GM12878 (cell line): ENCODE results near the gene CCDC197. TPM values are rescaled to one million over a fixed set of nuclear protein-coding genes. Genes with fewer than 3 reads are reported as not detected.

Experiments
- BACH1 ChIP-seq: fragments of 450-650 bp; IDR thresholded peaks from 2 replicates; pipeline ENCODE4 v1.6.1; 2017; ENCODE audit warnings: mild to moderate bottlenecking, borderline replicate concordance
- BCL11A ChIP-seq: IDR thresholded peaks from 2 replicates; pipeline ENCODE4 v1.6.1; 2011; ENCODE audit warnings: low read depth, low read length
- CEBPB ChIP-seq, 2 experiments: fragments of 150-350 bp in 1 of 2; IDR thresholded peaks; 2 replicates each; pipeline ENCODE4 v1.6.1; 2012 to 2014; ENCODE audit warnings: low read depth in 2 of 2, low read length in 2 of 2, borderline replicate concordance in 1 of 2, inconsistent platforms in 1 of 2
- DPF2 ChIP-seq: fragments of 450-650 bp; IDR thresholded peaks from 2 replicates; pipeline ENCODE4 v1.6.1; 2017; ENCODE audit warnings: mild to moderate bottlenecking
- EED ChIP-seq: sonication (generic); IDR thresholded peaks from 2 replicates; pipeline ENCODE4 v1.6.1; 2016; ENCODE audit warnings: antibody characterized with exemption, low read depth
- ESRRA ChIP-seq: IDR thresholded peaks from 2 replicates; pipeline ENCODE4 v1.6.1; 2012; ENCODE audit warnings: mild to moderate bottlenecking, low read length, improper control_type of control experiment
- EZH2 ChIP-seq: IDR thresholded peaks from 2 replicates; pipeline ENCODE4 v1.6.1; 2012; ENCODE audit warnings: low read depth, mild to moderate bottlenecking, control low read depth, inconsistent platforms, low read length, borderline replicate concordance; ENCODE audit not compliant: control insufficient read depth
- HDGF ChIP-seq: fragments of 450-650 bp; IDR thresholded peaks from 2 replicates; pipeline ENCODE4 v1.6.1; 2016; ENCODE audit warnings: antibody characterized with exemption
- NFIC ChIP-seq: IDR thresholded peaks from 2 replicates; pipeline ENCODE4 v1.6.1; 2012; ENCODE audit warnings: low read depth, mild to moderate bottlenecking, inconsistent platforms, low read length, moderate library complexity
- NR2C2 ChIP-seq: IDR thresholded peaks from 2 replicates; pipeline ENCODE4 v1.6.1; 2011; ENCODE audit warnings: borderline replicate concordance, low read depth; ENCODE audit not compliant: control insufficient read depth, insufficient read length
- RB1 ChIP-seq: fragments of 450-650 bp; formaldehyde crosslinking; IDR thresholded peaks from 2 replicates; pipeline ENCODE4 v1.6.1; 2017; ENCODE audit warnings: mild to moderate bottlenecking, borderline replicate concordance
- RBBP5 ChIP-seq: fragments of 200-600 bp; sonication (generic); conservative IDR thresholded peaks from 2 replicates; pipeline ENCODE4 v1.6.1; 2016
- RFX5 ChIP-seq: IDR thresholded peaks from 2 replicates; pipeline ENCODE4 v1.6.1; 2011; ENCODE audit warnings: low read depth, low read length, improper control_type of control experiment
- SIN3A ChIP-seq: IDR thresholded peaks from 2 replicates; pipeline ENCODE4 v1.6.1; 2012; ENCODE audit warnings: low read depth, low read length, improper control_type of control experiment
- SIX5 ChIP-seq: IDR thresholded peaks from 2 replicates; pipeline ENCODE4 v1.6.1; 2011; ENCODE audit warnings: mild to moderate bottlenecking, low read depth, low read length, moderate library complexity; ENCODE audit not compliant: severe bottlenecking
- SPI1 ChIP-seq: IDR thresholded peaks from 2 replicates; pipeline ENCODE4 v1.6.1; 2011; ENCODE audit warnings: low read depth, mild to moderate bottlenecking, low read length, moderate library complexity, borderline replicate concordance; ENCODE audit not compliant: insufficient read depth
- SUPT20H ChIP-seq: IDR thresholded peaks from 2 replicates; pipeline ENCODE4 v1.6.1; 2011; ENCODE audit warnings: low read depth, mild to moderate bottlenecking, low read length, moderate library complexity, borderline replicate concordance; ENCODE audit not compliant: control insufficient read depth
- TBL1XR1 ChIP-seq: IDR thresholded peaks from 2 replicates; pipeline ENCODE4 v1.6.1; 2012; ENCODE audit warnings: low read depth, low read length, improper control_type of control experiment
- polyA plus RNA-seq, 11 experiments: library from polyadenylated mRNA; depleted of rRNA in 4 of 11; unstranded in 6 of 11; stranded (reverse) in 5 of 11; fragments of >200 nt; fragmentation: Nextera tagmentation in 4 of 11; fragmentation: Illumina TruSeq in 1 of 11; extraction: Ambion mirVana in 4 of 11; extraction: Trizol in 1 of 11; gene quantifications; 1 replicate in 1 of 11; 2 replicates in 10 of 11; pipeline versions ENCODE4 v1.2.1 to v1.2.3, GENCODE V29; 2011 to 2016; ENCODE audit warnings: inconsistent platforms in 2 of 11, missing spikeins in 2 of 11, low read depth in 1 of 11
- total RNA-seq, 4 experiments: library from RNA; depleted of rRNA in 3 of 4; stranded (reverse); fragments of >200 nt in 3 of 4; fragmentation: Illumina TruSeq in 1 of 4; extraction: Trizol in 1 of 4; gene quantifications; 2 replicates each; pipeline versions ENCODE4 v1.2.1 to v1.2.3, GENCODE V29; 2013 to 2021
- TF ChIP-seq, protein P1 (sequence below): fragments of 450-650 bp; IDR thresholded peaks from 2 replicates; pipeline ENCODE4 v1.6.1; 2017; ENCODE audit warnings: antibody characterized with exemption, mild to moderate bottlenecking, moderate library complexity
- TF ChIP-seq, protein P2 (sequence below): fragments of 150-350 bp; IDR thresholded peaks from 2 replicates; pipeline ENCODE4 v1.6.1; 2016; ENCODE audit warnings: low read depth, low read length
- TF ChIP-seq, protein P3 (sequence below): IDR thresholded peaks from 2 replicates; pipeline ENCODE4 v1.6.1; 2011; ENCODE audit warnings: mild to moderate bottlenecking, low read depth, low read length, moderate library complexity; ENCODE audit not compliant: insufficient replicate concordance
- TF ChIP-seq, protein P4 (sequence below): IDR thresholded peaks from 2 replicates; pipeline ENCODE4 v1.6.1; 2012; ENCODE audit warnings: low read depth, low read length, improper control_type of control experiment

CCDC197 gene
- total and polyA plus RNA-seq, 10 of the 15 experiments (the other 5 are each of a cell fraction or from before 2014, with no cell fraction given), result 0.12 TPM; not detected in 9

DNA sequence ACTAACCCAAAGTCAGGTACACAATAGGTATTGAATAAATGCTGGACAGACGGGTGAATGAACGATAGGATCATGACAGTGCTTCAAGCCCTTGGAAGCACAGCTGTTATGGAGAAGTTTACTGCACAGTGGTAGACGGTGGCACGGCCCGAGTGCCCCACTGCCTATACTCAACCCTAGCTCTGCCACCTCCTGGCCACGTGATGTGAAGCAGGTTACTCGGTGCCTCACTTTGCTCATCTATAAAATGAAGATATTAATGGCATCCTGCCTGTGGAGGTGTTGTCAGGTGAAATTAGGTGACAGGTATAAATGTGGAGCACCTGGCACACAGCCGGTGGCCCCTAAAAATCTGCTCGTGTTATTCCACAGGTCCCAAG, 26.5 kb upstream of the CCDC197 start (continued):
- TF ChIP-seq CEBPB (IDR thresholded peaks at IDR 0.05; ENCODE audit: borderline replicate concordance in 1 of 2, low read depth in 2 of 2, low read length in 2 of 2), result no peak
- TF ChIP-seq TBL1XR1, result no peak
- TF ChIP-seq SUPT20H, result no peak
- TF ChIP-seq RB1, result no peak
- TF ChIP-seq, protein P1, sequence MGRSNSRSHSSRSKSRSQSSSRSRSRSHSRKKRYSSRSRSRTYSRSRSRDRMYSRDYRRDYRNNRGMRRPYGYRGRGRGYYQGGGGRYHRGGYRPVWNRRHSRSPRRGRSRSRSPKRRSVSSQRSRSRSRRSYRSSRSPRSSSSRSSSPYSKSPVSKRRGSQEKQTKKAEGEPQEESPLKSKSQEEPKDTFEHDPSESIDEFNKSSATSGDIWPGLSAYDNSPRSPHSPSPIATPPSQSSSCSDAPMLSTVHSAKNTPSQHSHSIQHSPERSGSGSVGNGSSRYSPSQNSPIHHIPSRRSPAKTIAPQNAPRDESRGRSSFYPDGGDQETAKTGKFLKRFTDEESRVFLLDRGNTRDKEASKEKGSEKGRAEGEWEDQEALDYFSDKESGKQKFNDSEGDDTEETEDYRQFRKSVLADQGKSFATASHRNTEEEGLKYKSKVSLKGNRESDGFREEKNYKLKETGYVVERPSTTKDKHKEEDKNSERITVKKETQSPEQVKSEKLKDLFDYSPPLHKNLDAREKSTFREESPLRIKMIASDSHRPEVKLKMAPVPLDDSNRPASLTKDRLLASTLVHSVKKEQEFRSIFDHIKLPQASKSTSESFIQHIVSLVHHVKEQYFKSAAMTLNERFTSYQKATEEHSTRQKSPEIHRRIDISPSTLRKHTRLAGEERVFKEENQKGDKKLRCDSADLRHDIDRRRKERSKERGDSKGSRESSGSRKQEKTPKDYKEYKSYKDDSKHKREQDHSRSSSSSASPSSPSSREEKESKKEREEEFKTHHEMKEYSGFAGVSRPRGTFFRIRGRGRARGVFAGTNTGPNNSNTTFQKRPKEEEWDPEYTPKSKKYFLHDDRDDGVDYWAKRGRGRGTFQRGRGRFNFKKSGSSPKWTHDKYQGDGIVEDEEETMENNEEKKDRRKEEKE, result no peak
- no peak for TF ChIP-seq RFX5
- TF ChIP-seq BACH1, result no peak
- no peak for TF ChIP-seq SPI1
- TF ChIP-seq ESRRA, result 0 out of 2 replicates have a peak, but pooled peaks have one; percentile 22
- TF ChIP-seq EZH2, result no peak
- TF ChIP-seq EED, result no peak
- TF ChIP-seq, protein P2, sequence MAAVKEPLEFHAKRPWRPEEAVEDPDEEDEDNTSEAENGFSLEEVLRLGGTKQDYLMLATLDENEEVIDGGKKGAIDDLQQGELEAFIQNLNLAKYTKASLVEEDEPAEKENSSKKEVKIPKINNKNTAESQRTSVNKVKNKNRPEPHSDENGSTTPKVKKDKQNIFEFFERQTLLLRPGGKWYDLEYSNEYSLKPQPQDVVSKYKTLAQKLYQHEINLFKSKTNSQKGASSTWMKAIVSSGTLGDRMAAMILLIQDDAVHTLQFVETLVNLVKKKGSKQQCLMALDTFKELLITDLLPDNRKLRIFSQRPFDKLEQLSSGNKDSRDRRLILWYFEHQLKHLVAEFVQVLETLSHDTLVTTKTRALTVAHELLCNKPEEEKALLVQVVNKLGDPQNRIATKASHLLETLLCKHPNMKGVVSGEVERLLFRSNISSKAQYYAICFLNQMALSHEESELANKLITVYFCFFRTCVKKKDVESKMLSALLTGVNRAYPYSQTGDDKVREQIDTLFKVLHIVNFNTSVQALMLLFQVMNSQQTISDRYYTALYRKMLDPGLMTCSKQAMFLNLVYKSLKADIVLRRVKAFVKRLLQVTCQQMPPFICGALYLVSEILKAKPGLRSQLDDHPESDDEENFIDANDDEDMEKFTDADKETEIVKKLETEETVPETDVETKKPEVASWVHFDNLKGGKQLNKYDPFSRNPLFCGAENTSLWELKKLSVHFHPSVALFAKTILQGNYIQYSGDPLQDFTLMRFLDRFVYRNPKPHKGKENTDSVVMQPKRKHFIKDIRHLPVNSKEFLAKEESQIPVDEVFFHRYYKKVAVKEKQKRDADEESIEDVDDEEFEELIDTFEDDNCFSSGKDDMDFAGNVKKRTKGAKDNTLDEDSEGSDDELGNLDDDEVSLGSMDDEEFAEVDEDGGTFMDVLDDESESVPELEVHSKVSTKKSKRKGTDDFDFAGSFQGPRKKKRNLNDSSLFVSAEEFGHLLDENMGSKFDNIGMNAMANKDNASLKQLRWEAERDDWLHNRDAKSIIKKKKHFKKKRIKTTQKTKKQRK, result no peak
- no peak for TF ChIP-seq DPF2
- TF ChIP-seq NR2C2, result no peak
- no peak for TF ChIP-seq BCL11A
- no peak for TF ChIP-seq RBBP5
- TF ChIP-seq SIX5, result no peak
- 0 out of 2 replicates have a peak, but pooled peaks have one; percentile 26 for TF ChIP-seq SIN3A
- TF ChIP-seq, protein P3, sequence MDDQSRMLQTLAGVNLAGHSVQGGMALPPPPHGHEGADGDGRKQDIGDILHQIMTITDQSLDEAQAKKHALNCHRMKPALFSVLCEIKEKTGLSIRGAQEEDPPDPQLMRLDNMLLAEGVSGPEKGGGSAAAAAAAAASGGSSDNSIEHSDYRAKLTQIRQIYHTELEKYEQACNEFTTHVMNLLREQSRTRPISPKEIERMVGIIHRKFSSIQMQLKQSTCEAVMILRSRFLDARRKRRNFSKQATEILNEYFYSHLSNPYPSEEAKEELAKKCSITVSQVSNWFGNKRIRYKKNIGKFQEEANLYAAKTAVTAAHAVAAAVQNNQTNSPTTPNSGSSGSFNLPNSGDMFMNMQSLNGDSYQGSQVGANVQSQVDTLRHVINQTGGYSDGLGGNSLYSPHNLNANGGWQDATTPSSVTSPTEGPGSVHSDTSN, result no peak
- TF ChIP-seq NFIC, result no peak
- TF ChIP-seq HDGF, result no peak
- TF ChIP-seq, protein P4, sequence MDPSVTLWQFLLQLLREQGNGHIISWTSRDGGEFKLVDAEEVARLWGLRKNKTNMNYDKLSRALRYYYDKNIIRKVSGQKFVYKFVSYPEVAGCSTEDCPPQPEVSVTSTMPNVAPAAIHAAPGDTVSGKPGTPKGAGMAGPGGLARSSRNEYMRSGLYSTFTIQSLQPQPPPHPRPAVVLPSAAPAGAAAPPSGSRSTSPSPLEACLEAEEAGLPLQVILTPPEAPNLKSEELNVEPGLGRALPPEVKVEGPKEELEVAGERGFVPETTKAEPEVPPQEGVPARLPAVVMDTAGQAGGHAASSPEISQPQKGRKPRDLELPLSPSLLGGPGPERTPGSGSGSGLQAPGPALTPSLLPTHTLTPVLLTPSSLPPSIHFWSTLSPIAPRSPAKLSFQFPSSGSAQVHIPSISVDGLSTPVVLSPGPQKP, result no peak
